Body of pancreas (tissue), 4 donors: ENCODE measurements around the gene WDR17. TPM values are rescaled to one million over a fixed set of nuclear protein-coding genes. Genes with fewer than 3 reads are reported as not detected.

Source experiments
- ATAC-seq: fragments of 150-250 bp; one replicate; pipeline ENCODE4 v1.9.1; 2016
- DNase-seq, 4 donors: peaks; one replicate each; pipeline ENCODE4 v3.0.0-alpha.2; 2019
- H3K27ac ChIP-seq, 4 donors: fragments of 200-600 bp; sonication (generic); 1 replicate in 3 of 4; 2 replicates in 1 of 4; pipeline versions ENCODE4 v1.5.1 to v1.6.1; 2016 to 2019; ENCODE audit warnings: mild to moderate bottlenecking in 1 of 4, mixed read lengths in 1 of 4, moderate library complexity in 1 of 4
- H3K27me3 ChIP-seq, 2 donors: fragments of 200-600 bp; sonication (generic); one replicate each; pipeline ENCODE4 v1.6.0; 2016; ENCODE audit warnings: mild to moderate bottlenecking in 1 of 2
- H3K36me3 ChIP-seq, 2 donors: fragments of 200-600 bp; sonication (generic); replicated peaks in 1 of 2; 2 replicates each; pipeline ENCODE4 v1.5.1; 2016; ENCODE audit warnings: low read depth in 2 of 2; ENCODE audit not compliant: insufficient read depth in 1 of 2
- H3K4me1 ChIP-seq: fragments of 200-600 bp; sonication (generic); one replicate; pipeline ENCODE4 v1.6.0; 2016
- H3K4me3 ChIP-seq, 2 donors: fragments of 200-600 bp; sonication (generic); 1 replicate in 1 of 2; 2 replicates in 1 of 2; pipeline ENCODE4 v1.5.1; 2016 to 2019
- H3K9me3 ChIP-seq, 3 donors: fragments of 200-600 bp; sonication (generic); 1 replicate in 2 of 3; 2 replicates in 1 of 3; pipeline ENCODE4 v1.5.1; 2016
- POLR2A ChIP-seq, 3 donors: fragments of 450-650 bp; IDR thresholded peaks; one replicate each; pipeline ENCODE4 v1.6.1; 2016; ENCODE audit warnings: antibody characterized with exemption in 3 of 3, mild to moderate bottlenecking in 2 of 3
- WGBS, 2 donors: methylation state at CpG; one replicate each; pipeline ENCODE4 v1.1.5; 2017; 5-methylcytosine and 5-hydroxymethylcytosine counted together
- intact Hi-C: fragments of 100-400 bp; cut with DNase I; formaldehyde crosslinking; loops from one replicate; pipeline ENCODE4 v1.15.1; 2023
- total RNA-seq, 2 donors: library from RNA; depleted of rRNA; stranded (reverse); fragments of >200 nt; gene quantifications; one replicate each; pipeline ENCODE4 v1.1.0, GENCODE V29; 2016
- TF ChIP-seq, protein P1 (sequence below), 7 experiments: fragments of 450-650 bp in 4 of 7; fragments of 200-600 bp in 3 of 7; sonication (generic) in 3 of 7; IDR thresholded peaks; one replicate each; pipeline ENCODE4 v1.5.1; 2016 to 2019; ENCODE audit warnings: antibody characterized with exemption in 7 of 7

WDR17 gene
- total RNA-seq, 2 donors from 2014 or later: 3.9 to 6.3 TPM

DNA sequence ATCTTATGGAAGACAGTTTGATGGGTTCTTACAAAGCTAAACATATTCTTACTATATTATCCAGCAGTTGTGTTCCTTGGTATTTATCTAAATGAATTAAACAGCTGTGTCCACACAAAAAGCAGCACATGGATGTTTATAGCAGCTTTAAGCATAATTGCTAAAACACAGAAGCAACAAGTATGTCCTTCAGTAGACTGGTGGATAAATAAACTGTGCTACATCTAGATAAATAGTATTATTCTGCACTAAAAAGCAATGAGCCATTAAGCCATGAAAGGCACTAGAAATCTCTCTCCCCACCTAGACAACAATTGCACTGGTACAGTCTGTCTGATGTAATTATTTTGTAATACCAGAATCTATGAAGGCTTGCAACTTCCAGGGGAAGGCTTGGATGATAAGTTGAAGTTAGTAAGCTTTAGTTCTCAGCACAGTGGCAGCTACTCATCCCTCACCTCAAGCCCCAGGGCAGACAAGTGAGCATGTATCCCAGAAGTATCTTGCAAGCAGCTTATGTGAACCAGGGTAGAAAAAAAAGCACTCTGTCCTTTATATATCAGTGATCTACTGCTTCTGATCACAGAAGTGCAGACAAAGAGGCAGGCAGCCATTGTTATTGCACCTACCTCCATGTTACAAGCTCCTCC lies 36.9 kb downstream of the WDR17 start:
- no peaks in the 10 kb centered on the region for H3K36me3 ChIP-seq
- no peak for DNase-seq
- TF ChIP-seq, protein P1, sequence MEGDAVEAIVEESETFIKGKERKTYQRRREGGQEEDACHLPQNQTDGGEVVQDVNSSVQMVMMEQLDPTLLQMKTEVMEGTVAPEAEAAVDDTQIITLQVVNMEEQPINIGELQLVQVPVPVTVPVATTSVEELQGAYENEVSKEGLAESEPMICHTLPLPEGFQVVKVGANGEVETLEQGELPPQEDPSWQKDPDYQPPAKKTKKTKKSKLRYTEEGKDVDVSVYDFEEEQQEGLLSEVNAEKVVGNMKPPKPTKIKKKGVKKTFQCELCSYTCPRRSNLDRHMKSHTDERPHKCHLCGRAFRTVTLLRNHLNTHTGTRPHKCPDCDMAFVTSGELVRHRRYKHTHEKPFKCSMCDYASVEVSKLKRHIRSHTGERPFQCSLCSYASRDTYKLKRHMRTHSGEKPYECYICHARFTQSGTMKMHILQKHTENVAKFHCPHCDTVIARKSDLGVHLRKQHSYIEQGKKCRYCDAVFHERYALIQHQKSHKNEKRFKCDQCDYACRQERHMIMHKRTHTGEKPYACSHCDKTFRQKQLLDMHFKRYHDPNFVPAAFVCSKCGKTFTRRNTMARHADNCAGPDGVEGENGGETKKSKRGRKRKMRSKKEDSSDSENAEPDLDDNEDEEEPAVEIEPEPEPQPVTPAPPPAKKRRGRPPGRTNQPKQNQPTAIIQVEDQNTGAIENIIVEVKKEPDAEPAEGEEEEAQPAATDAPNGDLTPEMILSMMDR (IDR thresholded peaks at IDR 0.05): no peak
- no peak for TF ChIP-seq POLR2A (IDR thresholded peaks at IDR 0.05)

DNA sequence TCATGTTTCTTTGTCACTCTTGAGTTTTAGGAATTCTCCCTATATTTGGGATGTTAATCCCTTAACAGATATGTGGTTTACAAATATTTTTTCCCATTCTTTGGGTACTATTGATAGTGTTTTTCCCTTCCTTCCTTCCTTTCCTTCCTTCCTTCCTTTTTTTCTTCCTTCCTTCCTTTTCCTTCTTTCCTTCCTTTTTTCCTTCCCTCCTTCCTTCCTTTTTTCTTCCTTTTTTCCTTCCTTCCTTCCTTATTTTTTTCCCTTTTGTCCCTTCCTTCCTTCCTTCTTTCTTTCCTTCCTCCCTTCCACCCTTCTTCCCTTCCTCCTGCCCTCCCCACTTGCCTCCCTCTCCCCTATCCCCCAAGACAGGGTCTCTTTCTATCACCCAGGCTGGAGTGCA lies 42.1 kb downstream of the WDR17 start:
- no peak for TF ChIP-seq POLR2A (IDR thresholded peaks at IDR 0.05)
- TF ChIP-seq, protein P1 (IDR thresholded peaks at IDR 0.05): no peak
- intact Hi-C loops: no loop called here
- Histone ChIP-seq H3K4me3 (no peak overlapping the region), H3K4me1 (no peaks in the 10 kb centered on the region), H3K36me3 (no peaks in the 10 kb centered on the region), H3K27ac (no peak overlapping the region), H3K27me3 (no peaks in the 10 kb centered on the region), H3K9me3 (no peaks in the 10 kb centered on the region)
- DNase-seq (no peak), ATAC-seq (no peak)

More for the DNA sequence above, 36.9 kb downstream of the WDR17 start:
- Histone ChIP-seq H3K27me3 (no peaks in the 10 kb centered on the region), H3K27ac (no peak overlapping the region), H3K9me3 (no peaks in the 10 kb centered on the region), H3K4me3 (no peak overlapping the region), H3K4me1 (no peaks in the 10 kb centered on the region)
- no peak for ATAC-seq
- intact Hi-C loops: no loop called here

DNA sequence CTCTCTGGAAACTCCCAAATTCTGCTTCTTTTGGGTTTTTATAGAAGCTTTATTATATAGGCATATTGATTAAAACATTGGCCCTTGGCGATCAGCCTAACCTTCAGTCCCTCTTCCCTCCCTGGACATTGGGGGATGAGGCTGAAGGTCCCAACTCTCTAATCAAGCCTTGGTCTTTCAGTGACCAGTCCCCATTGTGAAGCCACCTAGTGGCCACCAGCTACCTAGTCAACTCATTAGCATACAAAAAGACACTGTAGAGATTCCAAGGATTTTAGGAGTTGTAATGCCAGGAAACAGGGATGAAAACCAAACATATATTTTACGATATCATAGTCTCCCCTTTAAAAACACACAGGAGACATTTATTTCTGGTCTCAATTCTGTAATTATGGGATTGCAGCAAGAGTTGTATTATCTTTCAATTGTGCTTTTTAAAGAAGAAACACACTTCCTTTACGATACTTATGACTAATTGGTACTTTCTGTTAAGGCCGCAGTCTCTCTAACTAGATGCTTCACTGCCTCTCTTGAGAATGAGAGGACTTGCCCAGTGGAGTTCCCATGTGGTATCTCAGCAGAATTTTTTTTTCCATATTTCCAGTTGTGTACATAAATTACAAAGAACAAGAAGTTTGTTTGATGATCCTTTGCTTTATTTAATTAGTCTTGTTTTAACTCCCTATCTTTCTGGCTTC lies 58.2 kb downstream of the WDR17 start:
- no peaks in the 10 kb centered on the region for H3K9me3 ChIP-seq
- H3K27ac ChIP-seq: no peak overlapping the region
- 49 to 52% methylated on average over 4 of the region's 4 CpGs for WGBS, 2 donors
- no peaks in the 10 kb centered on the region for H3K27me3 ChIP-seq
- H3K4me3 ChIP-seq: no peak overlapping the region
- intact Hi-C loops: no loop called here
- TF ChIP-seq, protein P1 (IDR thresholded peaks at IDR 0.05): peak; percentile 28 to 55 (median 48)
- no peak for TF ChIP-seq POLR2A (IDR thresholded peaks at IDR 0.05)
- no peaks in the 10 kb centered on the region for H3K4me1 ChIP-seq
- DNase-seq: peak; percentile 36 to 51 (median 48)
- ATAC-seq: peak; percentile 62
- no peaks in the 10 kb centered on the region for H3K36me3 ChIP-seq

DNA sequence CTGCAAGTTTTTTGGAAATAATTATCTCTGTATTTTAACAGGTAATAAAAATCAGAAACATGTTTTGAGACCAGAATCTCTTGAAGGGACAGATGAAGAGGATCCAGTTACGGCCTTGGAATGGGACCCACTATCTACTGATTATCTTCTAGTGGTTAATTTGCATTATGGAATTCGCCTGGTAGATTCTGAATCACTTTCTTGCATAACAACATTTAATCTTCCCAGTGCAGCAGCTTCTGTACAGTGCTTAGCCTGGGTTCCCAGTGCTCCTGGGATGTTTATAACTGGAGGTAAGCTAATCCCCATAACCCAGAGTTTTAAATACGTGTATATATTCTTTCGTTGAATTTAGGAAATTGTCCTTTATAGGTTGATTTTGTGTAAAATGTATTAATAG lies 59.4 kb downstream of the WDR17 start:
- Histone ChIP-seq H3K4me3 (no peak overlapping the region), H3K27ac (no peak overlapping the region), H3K36me3 (no peaks in the 10 kb centered on the region), H3K27me3 (no peaks in the 10 kb centered on the region), H3K4me1 (no peaks in the 10 kb centered on the region), H3K9me3 (no peaks in the 10 kb centered on the region)
- TF ChIP-seq POLR2A (IDR thresholded peaks at IDR 0.05): no peak
- TF ChIP-seq, protein P1 (IDR thresholded peaks at IDR 0.05): no peak
- ATAC-seq: no peak
- WGBS, 2 donors: 78 to 81% methylated on average over 4 of the region's 4 CpGs
- intact Hi-C loops: no loop called here
- DNase-seq: no peak

DNA sequence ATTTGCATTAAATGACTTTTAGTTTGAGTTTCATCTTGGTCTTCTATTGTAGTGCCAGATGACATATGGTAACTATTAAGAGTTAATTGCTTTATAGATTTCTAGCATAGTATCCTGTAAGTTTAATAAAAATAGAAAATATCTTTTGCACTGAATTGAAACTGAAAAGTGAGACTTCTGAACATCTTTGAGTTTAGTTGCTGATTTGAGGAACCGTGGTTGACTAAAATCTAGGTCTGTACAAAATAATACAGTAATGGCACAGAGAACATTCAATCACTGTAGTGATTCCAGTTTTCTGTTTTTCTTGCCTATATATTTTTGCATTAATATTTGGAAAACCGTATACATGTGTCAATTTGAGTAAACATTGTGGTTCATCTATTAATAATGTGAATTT lies 69.0 kb downstream of the WDR17 start:
- no peaks in the 10 kb centered on the region for H3K27me3 ChIP-seq

More for the DNA sequence above, 69.0 kb downstream of the WDR17 start:
- Histone ChIP-seq H3K9me3 (no peaks in the 10 kb centered on the region), H3K27ac (no peak overlapping the region), H3K4me3 (no peak overlapping the region), H3K36me3 (no peaks in the 10 kb centered on the region), H3K4me1 (no peaks in the 10 kb centered on the region)
- ATAC-seq (no peak), DNase-seq (no peak)
- TF ChIP-seq, protein P1 (IDR thresholded peaks at IDR 0.05): no peak
- TF ChIP-seq POLR2A (IDR thresholded peaks at IDR 0.05): no peak
- WGBS, 2 donors: 68 to 70% methylated on average over 2 of the region's 2 CpGs
- intact Hi-C loops: no loop called here
